ENCODE results near the gene CST9.

The CST9 gene

GRCh38 chr20:23646106-23646873, 40.6 kb upstream of the CST9 start:
- no peaks in the 10 kb centered on the region for H4K20me1 ChIP-seq
- peaks cover 49% of the 10 kb centered on the region for H3K4me1 ChIP-seq
- no peaks in the 10 kb centered on the region for H3K27me3 ChIP-seq
- no peak overlapping the region for H3K4me2 ChIP-seq
- H3K27ac ChIP-seq: no peak overlapping the region
- H3K36me3 ChIP-seq: no peaks in the 10 kb centered on the region
- no peak overlapping the region for H3K9ac ChIP-seq
- no peaks in the 10 kb centered on the region for H3K9me3 ChIP-seq
- no peak for TF ChIP-seq Cebpa-rat (IDR thresholded peaks at IDR 0.05)
- H3K4me3 ChIP-seq: no peak overlapping the region

GRCh38 chr20:23645575-23645974, 39.9 kb upstream of the CST9 start:
- Histone ChIP-seq H3K36me3 (no peaks in the 10 kb centered on the region), H3K4me3 (no peak overlapping the region), H3K4me2 (no peak overlapping the region), H4K20me1 (no peaks in the 10 kb centered on the region), H3K9ac (no peak overlapping the region), H3K9me3 (no peaks in the 10 kb centered on the region), H3K27me3 (no peaks in the 10 kb centered on the region), H3K27ac (no peak overlapping the region), H3K4me1 (peaks cover 56% of the 10 kb centered on the region)
- TF ChIP-seq Cebpa-rat (IDR thresholded peaks at IDR 0.05): no peak

- H4K20me1 ChIP-seq: no peaks in the 10 kb centered on the region
- no peak overlapping the region for H3K27ac ChIP-seq
- H3K9me3 ChIP-seq: no peaks in the 10 kb centered on the region
- peak overlapping the region; percentile 71 for H3K4me2 ChIP-seq
- no peak overlapping the region for H3K4me3 ChIP-seq
- no peak for TF ChIP-seq Cebpa-rat (IDR thresholded peaks at IDR 0.05)
- no peak overlapping the region for H3K9ac ChIP-seq
- H3K4me1 ChIP-seq: peaks cover 66% of the 10 kb centered on the region
- H3K27me3 ChIP-seq: no peaks in the 10 kb centered on the region
- no peaks in the 10 kb centered on the region for H3K36me3 ChIP-seq
Measured at GRCh38 chr20:23644164-23644563, 38.4 kb upstream of the CST9 start.

- H3K4me2 ChIP-seq: peak overlapping the region; percentile 71
- H3K27me3 ChIP-seq: no peaks in the 10 kb centered on the region
- H3K9me3 ChIP-seq: no peaks in the 10 kb centered on the region
Measured at GRCh38 chr20:23643659-23644058, 37.9 kb upstream of the CST9 start.

GRCh38 chr20:23641936-23642751, 36.4 kb upstream of the CST9 start:
- Histone ChIP-seq H3K27me3 (no peaks in the 10 kb centered on the region), H3K36me3 (no peaks in the 10 kb centered on the region), H3K4me3 (no peak overlapping the region; the same call in 1 of the 2 replicates), H3K9ac (no peak overlapping the region), H3K4me2 (peak overlapping the region; percentile 71), H3K9me3 (no peaks in the 10 kb centered on the region), H3K4me1 (peaks cover 73% of the 10 kb centered on the region), H3K27ac (peak overlapping the region; percentile 62; the same call in 1 of the 2 replicates), H4K20me1 (no peaks in the 10 kb centered on the region)
- TF ChIP-seq Cebpa-rat (IDR thresholded peaks at IDR 0.05): peak; percentile 95

More at GRCh38 chr20:23643659-23644058, 37.9 kb upstream of the CST9 start:
- H4K20me1 ChIP-seq: no peaks in the 10 kb centered on the region
- no peak overlapping the region for H3K4me3 ChIP-seq
- H3K4me1 ChIP-seq: peaks cover 70% of the 10 kb centered on the region
- no peaks in the 10 kb centered on the region for H3K36me3 ChIP-seq
- H3K27ac ChIP-seq: no peak overlapping the region
- no peak overlapping the region for H3K9ac ChIP-seq
- no peak for TF ChIP-seq Cebpa-rat (IDR thresholded peaks at IDR 0.05)

- Histone ChIP-seq H3K9ac (no peak overlapping the region), H3K9me3 (no peaks in the 10 kb centered on the region), H3K36me3 (no peaks in the 10 kb centered on the region), H3K27ac (peak overlapping the region; percentile 33), H3K4me2 (peak overlapping the region; percentile 71), H4K20me1 (peaks cover 8% of the 10 kb centered on the region; the same call in 1 of the 2 replicates), H3K4me3 (no peak overlapping the region), H3K4me1 (peaks cover 78% of the 10 kb centered on the region), H3K27me3 (no peaks in the 10 kb centered on the region)
- no peak for TF ChIP-seq Cebpa-rat (IDR thresholded peaks at IDR 0.05)
Measured at GRCh38 chr20:23640671-23641667, 35.3 kb upstream of the CST9 start.

- no peak overlapping the region for H3K4me3 ChIP-seq
- H3K9me3 ChIP-seq: no peaks in the 10 kb centered on the region
- H4K20me1 ChIP-seq: peaks cover 9% of the 10 kb centered on the region; the same call in 1 of the 2 replicates
- H3K27ac ChIP-seq: peak overlapping the region; percentile 33; the same call in 1 of the 2 replicates
- no peaks in the 10 kb centered on the region for H3K36me3 ChIP-seq
- H3K4me2 ChIP-seq: peak overlapping the region; percentile 71
- no peak overlapping the region for H3K9ac ChIP-seq
- H3K27me3 ChIP-seq: no peaks in the 10 kb centered on the region
- peaks cover 80% of the 10 kb centered on the region for H3K4me1 ChIP-seq
- TF ChIP-seq Cebpa-rat (IDR thresholded peaks at IDR 0.05): no peak
Measured at GRCh38 chr20:23640018-23640601, 34.4 kb upstream of the CST9 start.

- H3K9ac ChIP-seq: no peak overlapping the region
- no peaks in the 10 kb centered on the region for H3K36me3 ChIP-seq
- TF ChIP-seq Cebpa-rat (IDR thresholded peaks at IDR 0.05): no peak
- H3K9me3 ChIP-seq: no peaks in the 10 kb centered on the region
- peaks cover 86% of the 10 kb centered on the region for H3K4me1 ChIP-seq
- H4K20me1 ChIP-seq: peaks cover 9% of the 10 kb centered on the region; the same call in 1 of the 2 replicates
- H3K27ac ChIP-seq: peak overlapping the region; percentile 33; the same call in 1 of the 2 replicates
- H3K4me2 ChIP-seq: peak overlapping the region; percentile 71
- H3K27me3 ChIP-seq: no peaks in the 10 kb centered on the region
- H3K4me3 ChIP-seq: no peak overlapping the region
Measured at GRCh38 chr20:23639490-23639958, 33.8 kb upstream of the CST9 start.

GRCh38 chr20:23638309-23638708, 32.6 kb upstream of the CST9 start:
- Histone ChIP-seq H3K9me3 (no peaks in the 10 kb centered on the region), H3K4me2 (no peak overlapping the region), H3K27me3 (no peaks in the 10 kb centered on the region), H4K20me1 (peaks cover 9% of the 10 kb centered on the region; the same call in 1 of the 2 replicates), H3K36me3 (peaks cover 4% of the 10 kb centered on the region), H3K4me3 (no peak overlapping the region), H3K4me1 (peaks cover 82% of the 10 kb centered on the region), H3K27ac (no peak overlapping the region), H3K9ac (no peak overlapping the region)
- no peak for TF ChIP-seq Cebpa-rat (IDR thresholded peaks at IDR 0.05)
